HG03196 (cell line): Measurements from ENCODE around the gene ME1.
A peak's percentile ranks its signal among the peaks of the same experiment; 100 is the strongest.
"Not testable (repeated sequence)": the region's sequence is repeated elsewhere in the genome, so short reads cannot be mapped to it uniquely, and the experiment has no call there.

Experiments
- ATAC-seq: cut with Tn5 transposase; IDR thresholded peaks from one replicate; pipeline ENCODE4 v1.9.1; 2021; ENCODE audit not compliant: unreplicated experiment

The ME1 gene

DNA sequence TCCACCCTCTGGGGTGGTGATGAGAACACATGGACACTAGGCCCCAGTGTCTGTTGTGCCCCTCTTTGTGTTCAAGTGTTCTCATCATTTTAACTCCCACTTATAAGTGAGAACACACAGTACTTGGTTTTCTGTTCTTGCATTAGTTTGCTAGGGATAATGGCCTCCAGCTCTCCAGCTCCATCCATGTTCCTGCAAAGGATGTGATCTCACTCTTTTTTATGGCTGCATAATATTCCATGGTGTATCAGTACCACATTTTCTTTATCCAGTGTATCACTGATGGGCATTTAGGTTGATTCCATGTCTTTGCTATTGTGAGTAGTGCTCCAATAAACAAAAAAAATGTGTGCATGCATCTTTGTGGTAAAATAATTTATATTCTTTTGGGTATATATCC, 170.3 kb downstream of the ME1 start:
- no peak for ATAC-seq

DNA sequence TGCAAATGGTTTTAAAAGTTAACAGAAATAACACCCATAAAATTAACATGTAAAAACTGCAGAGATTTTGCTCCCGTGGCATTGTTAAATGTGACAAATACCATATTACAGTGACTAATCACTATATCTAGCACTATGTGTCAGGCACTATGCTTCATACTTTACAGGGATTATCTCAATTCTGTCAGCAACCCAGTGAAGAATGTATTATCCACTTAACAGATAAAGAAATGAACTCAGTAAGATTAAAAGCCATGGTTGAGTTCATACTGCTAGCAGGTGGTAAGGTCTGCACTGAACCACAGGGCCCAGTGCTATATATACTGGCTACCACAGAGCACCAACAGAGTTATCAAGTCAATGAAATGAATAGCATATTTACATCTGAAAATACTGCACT, 172.3 kb downstream of the ME1 start:
- ATAC-seq = no peak

DNA sequence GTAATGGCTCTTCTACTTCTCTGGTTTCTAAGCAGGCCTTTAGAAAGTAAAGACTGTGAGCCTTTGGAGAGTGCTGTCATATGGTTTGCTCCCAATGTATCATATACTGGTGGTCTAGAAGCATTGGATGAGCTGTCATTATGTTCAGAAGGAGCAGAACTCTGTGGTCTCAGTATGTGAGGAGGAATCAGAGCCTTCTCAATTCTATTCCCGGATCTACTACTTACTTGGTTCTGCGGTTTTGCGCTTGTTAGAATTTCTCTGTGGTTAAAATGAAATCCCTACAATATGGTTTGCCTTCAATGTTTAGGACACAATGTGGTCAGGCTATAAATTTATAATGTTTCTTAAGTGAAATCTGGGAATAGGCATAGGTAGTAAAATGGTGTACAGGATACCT, 173.1 kb downstream of the ME1 start:
- no peak for ATAC-seq

DNA sequence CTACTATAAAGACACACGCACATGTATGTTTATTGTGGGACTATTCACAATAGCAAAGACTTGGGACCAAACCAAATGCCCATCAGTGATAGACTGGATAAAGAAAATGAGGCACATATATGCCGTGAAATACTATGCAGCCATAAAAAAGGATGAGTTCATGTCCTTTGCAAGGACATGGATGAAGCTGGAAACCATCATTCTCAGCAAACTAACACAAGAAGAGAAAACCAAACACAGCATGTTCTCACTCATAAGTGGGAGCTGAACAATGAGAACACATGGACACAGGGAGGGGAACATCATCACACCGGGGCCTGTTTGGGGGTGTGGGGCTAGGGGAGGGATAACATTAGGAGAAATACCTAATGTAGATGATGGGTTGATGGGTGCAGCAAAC, 174.1 kb downstream of the ME1 start:
- ATAC-seq = not testable (repeated sequence)

GRCh38 chr6:83252719-83253118, 178.1 kb downstream of the ME1 start:
- ATAC-seq = no peak

GRCh38 chr6:83250235-83250634, 180.6 kb downstream of the ME1 start:
- no peak for ATAC-seq

GRCh38 chr6:83247471-83247870, 183.4 kb downstream of the ME1 start:
- ATAC-seq = no peak

GRCh38 chr6:83231146-83231545, 199.7 kb downstream of the ME1 start:
- no peak for ATAC-seq

DNA sequence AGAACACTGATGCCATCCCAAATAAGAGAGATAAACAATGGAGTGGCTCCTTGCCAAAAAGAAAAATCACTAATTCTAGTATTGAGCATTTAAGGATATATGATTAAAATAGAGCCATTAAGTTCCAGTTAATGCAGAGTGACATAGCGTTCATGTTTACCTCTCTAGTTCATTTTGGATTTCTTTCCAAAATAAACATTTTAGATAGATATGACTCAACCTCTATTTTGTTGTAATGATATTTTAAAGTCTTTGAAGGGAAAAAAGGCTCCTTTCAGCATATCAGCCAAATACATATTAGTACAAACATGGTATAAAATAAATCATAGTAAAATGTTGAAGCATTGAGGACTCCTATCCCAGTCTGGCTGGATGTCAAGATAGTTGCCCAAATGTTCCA, 204.3 kb downstream of the ME1 start:
- ATAC-seq = no peak

DNA sequence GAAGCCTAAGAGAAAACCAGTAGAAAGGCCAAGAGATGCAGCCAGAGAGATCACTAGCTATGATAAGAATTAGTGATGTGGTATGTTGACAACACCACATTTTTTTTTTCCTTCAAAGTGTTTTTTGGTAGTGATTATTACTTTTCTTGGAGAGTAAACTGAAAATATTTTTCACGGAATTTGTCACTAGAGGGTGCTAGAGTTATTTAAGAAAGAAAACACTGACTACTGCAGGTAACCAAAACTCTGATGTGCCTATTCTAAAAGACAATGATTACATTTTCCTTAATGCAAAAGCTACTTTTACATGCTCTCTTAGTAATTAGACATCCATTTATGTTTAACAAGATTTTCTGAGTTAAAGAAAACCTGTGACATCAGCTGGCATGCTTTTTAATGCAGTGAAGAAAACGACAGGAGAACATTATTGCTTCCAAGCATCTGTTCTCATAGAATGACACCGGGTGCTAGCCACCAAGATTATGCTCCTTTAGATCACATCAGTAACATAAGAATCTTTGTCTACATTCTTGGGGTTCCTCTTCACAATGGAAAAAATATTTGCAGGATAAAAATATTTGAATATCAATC, 208.9 kb downstream of the ME1 start:
- ATAC-seq = no peak

DNA sequence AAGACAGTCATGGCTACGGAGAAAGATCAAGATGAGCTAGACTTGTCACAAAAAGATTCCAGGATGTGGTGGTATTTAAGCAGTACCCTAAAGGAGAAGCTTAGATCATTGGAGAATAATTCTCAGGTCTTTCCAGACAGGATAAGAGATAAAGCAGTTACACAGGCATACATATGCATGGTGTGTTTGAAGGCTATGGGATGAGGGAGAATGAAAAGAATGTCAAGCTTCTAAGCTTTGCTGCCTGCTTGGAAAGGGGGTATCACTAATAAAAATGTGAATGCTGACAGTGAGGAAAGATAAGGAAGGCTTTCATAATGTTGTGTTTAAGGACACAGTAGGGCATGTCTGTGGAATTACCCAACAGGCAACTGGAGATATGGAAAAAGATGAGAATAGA, 209.6 kb downstream of the ME1 start:
- ATAC-seq = no peak

DNA sequence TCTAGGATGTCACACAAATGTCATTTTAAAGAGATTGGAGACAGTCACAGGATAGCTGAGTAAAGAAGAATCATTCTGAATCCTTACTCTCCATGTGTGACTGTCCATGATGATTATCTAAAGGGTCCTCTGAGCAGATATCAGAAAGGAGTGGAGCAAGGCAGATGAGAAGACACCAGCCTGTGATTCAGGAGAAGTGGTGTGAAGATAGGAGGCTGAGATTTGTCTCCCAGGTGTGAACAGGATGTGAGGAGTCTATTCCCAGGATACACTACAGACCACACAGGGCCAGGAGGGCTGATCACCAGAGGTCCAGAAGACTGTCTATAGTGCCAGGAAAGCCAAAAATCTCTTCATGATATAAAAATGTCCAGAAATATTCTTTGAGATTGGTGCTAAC, 210.7 kb downstream of the ME1 start:
- ATAC-seq = no peak

DNA sequence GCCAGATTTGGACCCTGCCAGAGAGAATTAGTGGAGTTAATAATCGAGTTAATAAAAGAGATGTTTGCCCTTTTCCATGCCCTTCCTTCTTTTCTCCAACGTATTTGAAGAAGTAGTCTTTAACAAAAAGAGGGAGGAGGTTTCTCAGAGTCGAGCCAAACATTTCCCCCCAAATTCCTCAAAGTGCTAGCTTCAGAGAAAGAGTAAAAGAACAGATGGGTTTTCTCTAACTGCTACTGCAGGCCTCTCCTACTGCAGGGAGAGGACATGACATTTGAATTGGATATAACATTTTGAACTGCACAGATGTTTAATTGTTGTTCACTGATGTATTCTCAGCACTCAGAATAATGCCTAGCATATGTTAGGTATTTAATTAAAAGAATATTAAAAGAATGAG, 212.2 kb downstream of the ME1 start:
- ATAC-seq = no peak

GRCh38 chr6:83216806-83217205, 214.0 kb downstream of the ME1 start:
- no peak for ATAC-seq

GRCh38 chr6:83215131-83216047, 215.5 kb downstream of the ME1 start:
- peak; percentile 99 for ATAC-seq

GRCh38 chr6:83202031-83202430, 228.8 kb downstream of the ME1 start:
- no peak for ATAC-seq

GRCh38 chr6:83199863-83200225, 231.0 kb downstream of the ME1 start:
- ATAC-seq = no peak

- ATAC-seq = no peak
These were observed 231.5 kb downstream of the ME1 start for GRCh38 chr6:83199173-83199862.

- ATAC-seq = no peak
These were observed 232.2 kb downstream of the ME1 start for GRCh38 chr6:83198486-83199172.

DNA sequence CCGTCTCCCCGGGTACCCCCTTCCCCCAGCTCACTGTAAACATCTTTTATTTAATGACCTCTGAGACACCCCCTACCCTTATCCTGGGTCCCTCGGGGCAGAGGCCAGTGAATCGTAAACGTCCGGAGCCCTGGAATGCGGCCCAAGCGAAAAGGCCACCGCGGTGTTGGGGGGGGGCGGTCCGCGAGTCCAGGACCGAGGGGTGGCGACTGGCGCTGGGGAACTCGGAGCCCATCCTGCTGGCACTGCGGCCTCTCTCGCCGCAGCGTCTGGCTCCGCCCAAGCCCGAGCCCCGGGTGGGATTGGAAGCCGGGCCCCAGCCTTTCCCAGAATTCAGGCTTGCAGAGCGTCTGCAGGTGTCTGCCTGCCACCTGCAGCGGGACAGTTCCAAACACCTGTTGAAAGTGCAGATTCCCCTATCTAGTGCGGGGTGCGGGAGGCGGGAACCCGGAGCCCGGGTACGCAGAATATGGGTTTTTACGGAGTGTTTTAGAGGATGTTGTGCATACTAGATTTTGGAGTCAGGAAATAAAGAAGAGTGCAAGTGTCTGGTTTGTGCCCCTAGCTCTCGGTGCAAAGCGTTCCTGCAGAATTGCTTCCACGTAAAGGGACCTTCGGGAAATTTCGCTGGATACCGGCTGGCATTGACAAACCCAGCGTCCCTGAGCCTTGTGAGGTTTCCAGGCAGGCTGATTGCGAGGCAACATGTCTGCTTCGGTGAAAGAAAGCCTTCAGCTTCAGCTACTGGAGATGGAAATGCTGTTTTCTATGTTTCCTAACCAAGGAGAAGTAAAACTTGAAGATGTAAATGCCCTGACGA, 236.9 kb downstream of the ME1 start:
- ATAC-seq = peak; percentile 22
